ENCODE data around the gene EIF4EBP3.
"Not testable (repeated sequence)": the region's sequence is repeated elsewhere in the genome, so short reads cannot be mapped to it uniquely, and the experiment has no call there.

DNA sequence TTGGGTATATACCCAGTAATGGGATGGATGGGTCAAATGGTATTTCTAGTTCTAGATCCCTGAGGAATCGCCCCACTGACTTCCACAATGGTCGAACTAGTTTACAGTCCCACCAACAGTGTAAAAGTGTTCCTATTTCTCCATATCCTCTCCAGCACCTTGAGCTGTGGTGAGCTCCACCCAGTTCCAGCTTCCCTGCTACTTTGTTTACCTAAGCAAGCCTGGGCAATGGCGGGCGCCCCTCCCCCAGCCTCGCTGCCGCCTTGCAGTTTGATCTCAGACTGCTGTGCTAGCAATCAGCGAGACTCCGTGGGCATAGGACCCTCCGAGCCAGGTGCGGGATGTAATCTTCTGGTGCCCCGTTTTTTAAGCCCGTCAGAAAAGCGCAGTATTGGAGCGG is 45.6 kb downstream of the EIF4EBP3 start:
- TF ChIP-seq, protein P1, sequence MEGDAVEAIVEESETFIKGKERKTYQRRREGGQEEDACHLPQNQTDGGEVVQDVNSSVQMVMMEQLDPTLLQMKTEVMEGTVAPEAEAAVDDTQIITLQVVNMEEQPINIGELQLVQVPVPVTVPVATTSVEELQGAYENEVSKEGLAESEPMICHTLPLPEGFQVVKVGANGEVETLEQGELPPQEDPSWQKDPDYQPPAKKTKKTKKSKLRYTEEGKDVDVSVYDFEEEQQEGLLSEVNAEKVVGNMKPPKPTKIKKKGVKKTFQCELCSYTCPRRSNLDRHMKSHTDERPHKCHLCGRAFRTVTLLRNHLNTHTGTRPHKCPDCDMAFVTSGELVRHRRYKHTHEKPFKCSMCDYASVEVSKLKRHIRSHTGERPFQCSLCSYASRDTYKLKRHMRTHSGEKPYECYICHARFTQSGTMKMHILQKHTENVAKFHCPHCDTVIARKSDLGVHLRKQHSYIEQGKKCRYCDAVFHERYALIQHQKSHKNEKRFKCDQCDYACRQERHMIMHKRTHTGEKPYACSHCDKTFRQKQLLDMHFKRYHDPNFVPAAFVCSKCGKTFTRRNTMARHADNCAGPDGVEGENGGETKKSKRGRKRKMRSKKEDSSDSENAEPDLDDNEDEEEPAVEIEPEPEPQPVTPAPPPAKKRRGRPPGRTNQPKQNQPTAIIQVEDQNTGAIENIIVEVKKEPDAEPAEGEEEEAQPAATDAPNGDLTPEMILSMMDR (IDR thresholded peaks at IDR 0.05) = not testable (repeated sequence)
- TF ChIP-seq POLR2A (IDR thresholded peaks at IDR 0.05; ENCODE audit: low read depth) = not testable (repeated sequence)
